Camera-type eye (tissue), 1 donor: ENCODE data around the gene SSUH2. TPM values are rescaled to one million over a fixed set of nuclear protein-coding genes. Genes with fewer than 3 reads are reported as not detected.

ENCODE experiments used
- total RNA-seq: library from RNA; depleted of rRNA; stranded (reverse); fragments of >200 nt; gene quantifications from one replicate; pipeline ENCODE4 v1.2.3, GENCODE V29; 2014

The SSUH2 gene
- 0.77 TPM for total RNA-seq

GRCh38 chr3:8644748-8645390 lies at the start of gene SSUH2:
Gene SSUH2 (minus strand): TSS chr3:8644798. CDS start chr3:8644758, 40 bp downstream.

Other genes with a start within 250 kb of the SSUH2 start
- 65.8 TPM for gene LMCD1, start 143.0 kb downstream of the SSUH2 start, total RNA-seq
- 8.4 TPM for gene CAV3, start 89.0 kb upstream of the SSUH2 start, total RNA-seq
- gene OXTR, start 124.8 kb upstream of the SSUH2 start, total RNA-seq: 1.4 TPM